Stimulated activated CD8-positive, alpha-beta memory T cell treated with anti-CD3 and anti-CD28 coated beads, Interleukin-15, amount 100 ng/mL, for 48 hours (primary cell): Measurements from ENCODE around the gene RPL4.
"Not testable (repeated sequence)": the region's sequence is repeated elsewhere in the genome, so short reads cannot be mapped to it uniquely, and the experiment has no call there.

Experiments used
- DNase-seq, 2 donors: peaks; one replicate each; pipeline ENCODE4 v3.0.0-alpha.2; 2020; ENCODE audit warnings: low read depth in 2 of 2

RPL4 gene

GRCh38 chr15:66504563-66505429 is at the start of gene RPL4, which contains the start of gene ZWILCH:
Gene RPL4, minus strand, starts transcription at chr15:66504855. Its CDS starts 65 bp downstream, at chr15:66504790.
Gene ZWILCH, plus strand, starts transcription at chr15:66505326. Its CDS starts 13 bp downstream, at chr15:66505339.
- peak; percentile 66 to 70 for DNase-seq

GRCh38 chr15:66545255-66545654 is 40.6 kb upstream of the RPL4 start:
- no peak for DNase-seq

GRCh38 chr15:66542896-66543295 is 38.2 kb upstream of the RPL4 start:
- no peak for DNase-seq

GRCh38 chr15:66535056-66535455 is 30.4 kb upstream of the RPL4 start:
- DNase-seq: no peak

- DNase-seq: no peak
These were observed 20.2 kb upstream of the RPL4 start for GRCh38 chr15:66524838-66525237.

- no peak for DNase-seq
These were observed 19.3 kb upstream of the RPL4 start for GRCh38 chr15:66523926-66524325.

- no peak for DNase-seq
These were observed 11.3 kb upstream of the RPL4 start for GRCh38 chr15:66515901-66516322.

- no peak for DNase-seq
These were observed 9.9 kb upstream of the RPL4 start for GRCh38 chr15:66514586-66514985.

- DNase-seq: no peak
These were observed 3.7 kb upstream of the RPL4 start for GRCh38 chr15:66508293-66508883.

GRCh38 chr15:66505818-66506217 is 1.2 kb upstream of the RPL4 start:
- DNase-seq: no peak

- no peak for DNase-seq
These were observed 766 bp upstream of the RPL4 start for GRCh38 chr15:66505430-66505811.

- no peak for DNase-seq
These were observed 684 bp downstream of the RPL4 start for GRCh38 chr15:66503780-66504562.

- DNase-seq: not testable (repeated sequence)
These were observed 1.5 kb downstream of the RPL4 start for GRCh38 chr15:66503041-66503648.

- no peak for DNase-seq
These were observed 2.2 kb downstream of the RPL4 start for GRCh38 chr15:66502491-66502890.

GRCh38 chr15:66500346-66500745 is 4.3 kb downstream of the RPL4 start:
- not testable (repeated sequence) for DNase-seq

GRCh38 chr15:66498501-66499386 is 5.9 kb downstream of the RPL4 start:
- DNase-seq: no peak

GRCh38 chr15:66497502-66498455 is 6.9 kb downstream of the RPL4 start, which contains the start of gene SNAPC5:
Gene SNAPC5, minus strand, starts transcription at chr15:66497762. Its CDS starts 31 bp downstream, at chr15:66497731.
- peak; percentile 96 to 97 for DNase-seq

GRCh38 chr15:66496951-66497501 is 7.6 kb downstream of the RPL4 start:
- no peak for DNase-seq

GRCh38 chr15:66494262-66494661 is 10.4 kb downstream of the RPL4 start:
- DNase-seq: no peak
